KMS-11 (cell line): ENCODE measurements around the gene CPVL.

Experiments used
- H2AFZ ChIP-seq: fragments of 200-600 bp; sonication (generic); 2 replicates; pipeline ENCODE4 v1.6.1; 2016; ENCODE audit warnings: antibody characterized with exemption, mixed run types, low read depth
- H3K27ac ChIP-seq: fragments of 200-600 bp; sonication (generic); 2 replicates; pipeline ENCODE4 v1.6.1; 2016; ENCODE audit warnings: mild to moderate bottlenecking, mixed run types
- H3K27me3 ChIP-seq: fragments of 200-600 bp; sonication (generic); 2 replicates; pipeline ENCODE4 v1.6.1; 2017; ENCODE audit warnings: mild to moderate bottlenecking, low read depth, mixed run types, moderate library complexity; ENCODE audit not compliant: insufficient read depth
- H3K36me3 ChIP-seq: fragments of 200-600 bp; sonication (generic); 2 replicates; pipeline ENCODE4 v1.6.1; 2017; ENCODE audit warnings: mild to moderate bottlenecking, mixed run types; ENCODE audit not compliant: insufficient read depth
- H3K4me1 ChIP-seq: fragments of 200-600 bp; sonication (generic); 2 replicates; pipeline ENCODE4 v1.6.1; 2016; ENCODE audit warnings: mild to moderate bottlenecking, low read depth, mixed run types; ENCODE audit not compliant: poor library complexity, severe bottlenecking
- H3K4me2 ChIP-seq: fragments of 200-600 bp; sonication (generic); 2 replicates; pipeline ENCODE4 v1.7.0; 2016; ENCODE audit warnings: mild to moderate bottlenecking, mixed run types
- H3K4me3 ChIP-seq: fragments of 200-600 bp; sonication (generic); IDR thresholded peaks from 2 replicates; pipeline ENCODE4 v1.6.1; 2017; ENCODE audit warnings: low read depth, low read length, mixed read lengths; ENCODE audit not compliant: insufficient read depth
- H3K79me2 ChIP-seq: fragments of 200-600 bp; sonication (generic); 2 replicates; pipeline ENCODE4 v1.6.1; 2016; ENCODE audit warnings: low read depth, mixed run types; ENCODE audit not compliant: insufficient read depth
- H3K9ac ChIP-seq: fragments of 200-600 bp; sonication (generic); 2 replicates; pipeline ENCODE4 v1.6.1; 2016; ENCODE audit warnings: mild to moderate bottlenecking, mixed run types
- H4K20me1 ChIP-seq: fragments of 200-600 bp; sonication (generic); 2 replicates; pipeline ENCODE4 v1.6.1; 2016; ENCODE audit warnings: mild to moderate bottlenecking, mixed run types; ENCODE audit not compliant: insufficient read depth
- CTCF ChIP-seq: fragments of 200-600 bp; sonication (generic); conservative IDR thresholded peaks from 2 replicates; pipeline ENCODE4 v1.6.1; 2017; ENCODE audit warnings: low read depth, mild to moderate bottlenecking, antibody characterized with exemption, low read length, moderate library complexity, mixed read lengths

The CPVL gene

GRCh38 chr7:29162577-29162976 lies 16.2 kb upstream of the CPVL start:
- no peak overlapping the region for H3K9ac ChIP-seq
- H3K4me3 ChIP-seq = no peak overlapping the region
- no peaks in the 10 kb centered on the region for H3K4me1 ChIP-seq
- no peaks in the 10 kb centered on the region for H3K27me3 ChIP-seq
- TF ChIP-seq CTCF = no peak
- no peaks in the 10 kb centered on the region for H3K79me2 ChIP-seq
- no peaks in the 10 kb centered on the region for H3K36me3 ChIP-seq
- no peaks in the 10 kb centered on the region for H4K20me1 ChIP-seq
- H2AFZ ChIP-seq = no peak overlapping the region
- H3K4me2 ChIP-seq = no peak overlapping the region
- no peak overlapping the region for H3K27ac ChIP-seq

GRCh38 chr7:29161231-29161630 lies 14.9 kb upstream of the CPVL start:
- Histone ChIP-seq H3K27ac (no peak overlapping the region), H3K79me2 (no peaks in the 10 kb centered on the region), H3K4me2 (no peak overlapping the region), H3K4me1 (no peaks in the 10 kb centered on the region), H3K36me3 (no peaks in the 10 kb centered on the region), H3K27me3 (no peaks in the 10 kb centered on the region), H3K9ac (no peak overlapping the region), H2AFZ (no peak overlapping the region), H4K20me1 (no peaks in the 10 kb centered on the region), H3K4me3 (no peak overlapping the region)
- no peak for TF ChIP-seq CTCF

- no peaks in the 10 kb centered on the region for H3K4me1 ChIP-seq
- TF ChIP-seq CTCF = no peak
- H3K9ac ChIP-seq = no peak overlapping the region
- no peaks in the 10 kb centered on the region for H3K79me2 ChIP-seq
- no peak overlapping the region for H3K4me2 ChIP-seq
- H3K27me3 ChIP-seq = no peaks in the 10 kb centered on the region
- H3K4me3 ChIP-seq = no peak overlapping the region
- no peaks in the 10 kb centered on the region for H3K36me3 ChIP-seq
- H2AFZ ChIP-seq = no peak overlapping the region
- no peak overlapping the region for H3K27ac ChIP-seq
- no peaks in the 10 kb centered on the region for H4K20me1 ChIP-seq
Observed at GRCh38 chr7:29160080-29160479, 13.7 kb upstream of the CPVL start.

GRCh38 chr7:29158795-29159423 lies 12.6 kb upstream of the CPVL start:
- Histone ChIP-seq H3K79me2 (no peaks in the 10 kb centered on the region), H3K4me3 (no peak overlapping the region), H3K9ac (no peak overlapping the region), H4K20me1 (no peaks in the 10 kb centered on the region), H3K27me3 (no peaks in the 10 kb centered on the region), H2AFZ (no peak overlapping the region), H3K36me3 (no peaks in the 10 kb centered on the region), H3K4me1 (no peaks in the 10 kb centered on the region), H3K4me2 (no peak overlapping the region), H3K27ac (no peak overlapping the region)
- TF ChIP-seq CTCF = no peak
